ENCODE results near the gene KCNQ5.

GRCh38 chr6:72724545-72724944, 102.7 kb downstream of the KCNQ5 start:
- TF ChIP-seq EZH2 (IDR thresholded peaks at IDR 0.05) (no peak), POLR2AphosphoS5 (IDR thresholded peaks at IDR 0.05; ENCODE audit: borderline replicate concordance, low read depth, low read length) (no peak), FOXP2 (optimal IDR thresholded peaks at IDR 0.05; ENCODE audit: control extremely low read depth, extremely low read length, insufficient read depth) (no peak)
